ENCODE measurements around the gene MYLK.

Gene MYLK

GRCh38 chr3:123802007-123802625, 82.0 kb downstream of the MYLK start:
- TF ChIP-seq CTCF (conservative IDR thresholded peaks at IDR 0.05; ENCODE audit: low read depth, low read length) = no peak
- no peak overlapping the region for H3K9ac ChIP-seq
- no peaks in the 10 kb centered on the region for H3K4me1 ChIP-seq (ENCODE audit: low read depth, poor library complexity, severe bottlenecking)
- H2AFZ ChIP-seq (ENCODE audit: low read depth) = no peak overlapping the region
- H3K27ac ChIP-seq = no peak overlapping the region
- H3K36me3 ChIP-seq (ENCODE audit: insufficient read depth) = no peaks in the 10 kb centered on the region
- H4K20me1 ChIP-seq (ENCODE audit: insufficient read depth) = no peaks in the 10 kb centered on the region
- no peak overlapping the region for H3K4me2 ChIP-seq
- no peaks in the 10 kb centered on the region for H3K27me3 ChIP-seq (ENCODE audit: insufficient read depth, low read depth)
- no peak overlapping the region for H3K4me3 ChIP-seq (IDR thresholded peaks at IDR 0.05; ENCODE audit: insufficient read depth, low read depth, low read length)
- H3K79me2 ChIP-seq (ENCODE audit: insufficient read depth, low read depth) = no peaks in the 10 kb centered on the region

- Histone ChIP-seq H3K4me2 (no peak overlapping the region), H3K4me1 (ENCODE audit: low read depth, poor library complexity, severe bottlenecking) (no peaks in the 10 kb centered on the region), H3K9ac (no peak overlapping the region), H3K36me3 (ENCODE audit: insufficient read depth) (no peaks in the 10 kb centered on the region), H3K27ac (no peak overlapping the region), H3K4me3 (IDR thresholded peaks at IDR 0.05; ENCODE audit: insufficient read depth, low read depth, low read length) (no peak overlapping the region), H2AFZ (ENCODE audit: low read depth) (no peak overlapping the region), H3K27me3 (ENCODE audit: insufficient read depth, low read depth) (no peaks in the 10 kb centered on the region), H4K20me1 (ENCODE audit: insufficient read depth) (no peaks in the 10 kb centered on the region), H3K79me2 (ENCODE audit: insufficient read depth, low read depth) (no peaks in the 10 kb centered on the region)
- no peak for TF ChIP-seq CTCF (conservative IDR thresholded peaks at IDR 0.05; ENCODE audit: low read depth, low read length)
Measured at GRCh38 chr3:123801474-123801873, 82.7 kb downstream of the MYLK start.

GRCh38 chr3:123800362-123800682, 83.8 kb downstream of the MYLK start:
- Histone ChIP-seq H3K9ac (no peak overlapping the region), H3K4me1 (ENCODE audit: low read depth, poor library complexity, severe bottlenecking) (no peaks in the 10 kb centered on the region), H2AFZ (ENCODE audit: low read depth) (no peak overlapping the region), H3K27ac (no peak overlapping the region), H4K20me1 (ENCODE audit: insufficient read depth) (no peaks in the 10 kb centered on the region), H3K27me3 (ENCODE audit: insufficient read depth, low read depth) (no peaks in the 10 kb centered on the region), H3K4me3 (IDR thresholded peaks at IDR 0.05; ENCODE audit: insufficient read depth, low read depth, low read length) (no peak overlapping the region), H3K79me2 (ENCODE audit: insufficient read depth, low read depth) (no peaks in the 10 kb centered on the region), H3K36me3 (ENCODE audit: insufficient read depth) (no peaks in the 10 kb centered on the region), H3K4me2 (no peak overlapping the region)
- TF ChIP-seq CTCF (conservative IDR thresholded peaks at IDR 0.05; ENCODE audit: low read depth, low read length) = no peak

- no peaks in the 10 kb centered on the region for H3K36me3 ChIP-seq (ENCODE audit: insufficient read depth)
- no peak overlapping the region for H3K9ac ChIP-seq
- H3K27me3 ChIP-seq (ENCODE audit: insufficient read depth, low read depth) = no peaks in the 10 kb centered on the region
- no peak overlapping the region for H3K4me2 ChIP-seq
- no peaks in the 10 kb centered on the region for H3K4me1 ChIP-seq (ENCODE audit: low read depth, poor library complexity, severe bottlenecking)
- no peak overlapping the region for H2AFZ ChIP-seq (ENCODE audit: low read depth)
- H3K79me2 ChIP-seq (ENCODE audit: insufficient read depth, low read depth) = no peaks in the 10 kb centered on the region
- H3K4me3 ChIP-seq (IDR thresholded peaks at IDR 0.05; ENCODE audit: insufficient read depth, low read depth, low read length) = no peak overlapping the region
- no peak for TF ChIP-seq CTCF (conservative IDR thresholded peaks at IDR 0.05; ENCODE audit: low read depth, low read length)
- no peaks in the 10 kb centered on the region for H4K20me1 ChIP-seq (ENCODE audit: insufficient read depth)
- H3K27ac ChIP-seq = no peak overlapping the region
Measured at GRCh38 chr3:123799544-123800361, 84.4 kb downstream of the MYLK start.
